ENCODE results near the gene COL15A1.

The COL15A1 gene

DNA sequence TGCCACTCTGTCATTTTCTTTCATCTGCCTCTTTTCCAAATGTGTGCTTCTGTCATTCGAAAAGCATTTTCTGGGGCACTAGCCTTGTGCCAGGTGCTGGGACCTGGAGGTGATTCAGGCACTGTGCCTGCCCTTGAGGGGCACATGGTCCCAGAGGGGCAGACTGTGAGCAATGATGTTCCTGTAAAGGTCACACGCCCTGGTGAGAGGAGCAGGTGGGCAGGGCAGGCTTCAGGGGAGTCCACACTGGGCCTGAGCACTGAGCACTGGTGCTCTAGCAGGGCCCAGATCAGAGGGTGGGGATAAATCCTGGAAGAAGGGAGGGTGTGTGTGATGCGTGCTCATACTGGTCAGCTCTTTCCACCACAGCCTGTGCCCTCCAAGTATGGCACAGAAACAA, 77.8 kb downstream of the COL15A1 start:
- TF ChIP-seq, protein P1, sequence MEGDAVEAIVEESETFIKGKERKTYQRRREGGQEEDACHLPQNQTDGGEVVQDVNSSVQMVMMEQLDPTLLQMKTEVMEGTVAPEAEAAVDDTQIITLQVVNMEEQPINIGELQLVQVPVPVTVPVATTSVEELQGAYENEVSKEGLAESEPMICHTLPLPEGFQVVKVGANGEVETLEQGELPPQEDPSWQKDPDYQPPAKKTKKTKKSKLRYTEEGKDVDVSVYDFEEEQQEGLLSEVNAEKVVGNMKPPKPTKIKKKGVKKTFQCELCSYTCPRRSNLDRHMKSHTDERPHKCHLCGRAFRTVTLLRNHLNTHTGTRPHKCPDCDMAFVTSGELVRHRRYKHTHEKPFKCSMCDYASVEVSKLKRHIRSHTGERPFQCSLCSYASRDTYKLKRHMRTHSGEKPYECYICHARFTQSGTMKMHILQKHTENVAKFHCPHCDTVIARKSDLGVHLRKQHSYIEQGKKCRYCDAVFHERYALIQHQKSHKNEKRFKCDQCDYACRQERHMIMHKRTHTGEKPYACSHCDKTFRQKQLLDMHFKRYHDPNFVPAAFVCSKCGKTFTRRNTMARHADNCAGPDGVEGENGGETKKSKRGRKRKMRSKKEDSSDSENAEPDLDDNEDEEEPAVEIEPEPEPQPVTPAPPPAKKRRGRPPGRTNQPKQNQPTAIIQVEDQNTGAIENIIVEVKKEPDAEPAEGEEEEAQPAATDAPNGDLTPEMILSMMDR (IDR thresholded peaks at IDR 0.05; ENCODE audit: low read depth, low read length) = no peak
- no peak overlapping the region for H3K4me3 ChIP-seq (ENCODE audit: low read depth, low read length)
- no peak for DNase-seq (ENCODE audit: low read depth, low spot score)
- in situ Hi-C loops (cut with HindIII; ENCODE audit: low sequenced_read_pairs) = loop anchor here (25.0 kb wide), 1 partner anchor 116 kb away; no protein-coding TSS in a partner anchor

- TF ChIP-seq, protein P1 (IDR thresholded peaks at IDR 0.05; ENCODE audit: low read depth, low read length) = no peak
- in situ Hi-C loops (cut with HindIII; ENCODE audit: low sequenced_read_pairs) = loop anchor here (25.0 kb wide), 1 partner anchor 114 kb away; no protein-coding TSS in a partner anchor
- DNase-seq (ENCODE audit: low read depth, low spot score) = no peak
- H3K4me3 ChIP-seq (ENCODE audit: low read depth, low read length) = no peak overlapping the region
Measured at GRCh38 chr9:99023231-99023630, 79.5 kb downstream of the COL15A1 start.

GRCh38 chr9:99023831-99024230, 80.1 kb downstream of the COL15A1 start:
- peak; percentile 44 for DNase-seq (ENCODE audit: low read depth, low spot score)
- TF ChIP-seq, protein P1 (IDR thresholded peaks at IDR 0.05; ENCODE audit: low read depth, low read length) = no peak
- no peak overlapping the region for H3K4me3 ChIP-seq (ENCODE audit: low read depth, low read length)
- in situ Hi-C loops (cut with HindIII; ENCODE audit: low sequenced_read_pairs) = loop anchor here (25.0 kb wide), 1 partner anchor 113 kb away; no protein-coding TSS in a partner anchor

DNA sequence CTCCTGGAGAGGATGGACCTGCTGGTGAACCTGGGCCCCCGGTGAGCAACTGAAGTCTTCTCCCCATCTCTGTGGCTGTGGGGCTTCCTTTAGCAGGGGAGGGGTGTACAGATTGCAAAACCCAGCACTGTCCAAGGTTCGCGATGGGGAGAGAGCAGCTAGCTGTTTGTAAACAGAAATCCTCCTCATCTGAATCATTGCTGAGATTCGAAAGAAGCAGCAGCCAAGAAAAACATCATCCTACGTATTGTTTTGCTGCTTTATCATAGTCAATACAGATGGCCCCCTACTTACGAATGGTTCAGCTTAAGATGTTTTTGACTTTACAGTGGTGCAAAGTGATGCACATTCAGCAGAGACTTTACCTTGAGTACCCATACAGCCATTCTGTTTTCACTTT, 81.3 kb downstream of the COL15A1 start:
- TF ChIP-seq, protein P1 (IDR thresholded peaks at IDR 0.05; ENCODE audit: low read depth, low read length) = no peak
- no peak overlapping the region for H3K4me3 ChIP-seq (ENCODE audit: low read depth, low read length)
- in situ Hi-C loops (cut with HindIII; ENCODE audit: low sequenced_read_pairs) = loop anchor here (25.0 kb wide), 1 partner anchor 112 kb away; no protein-coding TSS in a partner anchor
- DNase-seq (ENCODE audit: low read depth, low spot score) = peak; percentile 40

DNA sequence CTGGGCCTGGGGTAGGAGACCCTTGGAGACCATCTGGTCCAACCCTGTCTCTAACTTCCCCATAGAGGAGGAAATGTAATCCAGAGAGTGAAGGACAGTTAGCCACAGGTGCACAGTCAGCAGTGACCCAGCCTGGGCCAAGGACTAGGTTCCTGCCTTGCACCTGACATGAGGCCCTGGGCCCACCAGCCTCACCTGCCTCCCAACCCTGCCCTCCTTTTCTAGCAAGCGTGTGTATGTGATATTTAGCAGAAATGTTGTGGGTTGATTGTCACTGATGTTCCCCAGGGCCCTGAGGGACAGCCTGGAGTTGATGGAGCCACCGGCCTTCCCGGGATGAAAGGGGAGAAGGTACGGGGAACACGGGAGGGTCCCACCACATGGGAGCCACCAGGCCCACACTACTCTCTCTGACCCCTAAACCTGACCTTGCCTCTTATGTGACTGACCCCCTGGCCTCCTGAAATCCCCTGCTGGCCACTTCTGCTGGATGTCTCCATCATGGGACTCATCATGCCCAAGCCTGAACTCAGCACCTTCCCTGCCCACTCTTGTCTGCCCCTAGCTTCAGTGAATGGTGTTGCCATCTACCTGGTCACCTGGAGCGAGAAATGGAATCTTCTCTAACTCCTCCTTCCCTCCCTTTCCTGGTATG, 82.0 kb downstream of the COL15A1 start:
- in situ Hi-C loops (cut with HindIII; ENCODE audit: low sequenced_read_pairs) = no loop called here
- no peak overlapping the region for H3K4me3 ChIP-seq (ENCODE audit: low read depth, low read length)
- no peak for DNase-seq (ENCODE audit: low read depth, low spot score)
- TF ChIP-seq, protein P1 (IDR thresholded peaks at IDR 0.05; ENCODE audit: low read depth, low read length) = no peak

DNA sequence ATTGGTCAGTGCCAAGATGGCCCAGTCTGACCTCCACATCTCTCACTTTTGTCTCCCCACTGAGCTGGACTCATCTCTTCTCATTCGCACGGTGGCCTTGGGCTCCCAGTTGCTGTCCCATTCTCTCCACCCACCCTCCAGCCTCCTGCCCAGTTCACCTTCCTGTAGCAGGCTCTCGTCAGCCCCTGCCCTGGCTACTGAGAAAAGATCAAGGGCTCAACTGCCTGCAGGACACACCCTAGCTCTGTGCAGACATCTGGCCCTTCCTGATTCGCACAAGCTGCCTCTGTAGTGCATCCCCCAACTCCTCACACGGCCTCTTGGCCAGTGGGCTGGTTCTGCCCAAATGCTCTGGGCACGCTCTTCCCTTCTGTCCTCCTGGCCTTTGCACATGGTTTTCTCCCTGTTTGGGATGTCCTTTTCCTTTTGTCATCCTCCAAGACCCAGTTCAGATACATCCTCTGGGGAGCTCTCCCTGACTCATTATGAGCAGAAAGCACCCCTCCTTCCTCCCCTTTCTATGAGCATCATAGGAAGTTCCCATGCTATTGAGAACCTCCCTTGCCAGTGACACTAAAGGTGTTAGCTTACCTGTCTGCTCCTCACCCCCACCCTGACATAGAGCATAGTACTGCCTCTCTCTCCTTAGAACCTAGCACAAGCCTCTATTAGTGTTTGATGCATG, 82.7 kb downstream of the COL15A1 start:
- H3K4me3 ChIP-seq (ENCODE audit: low read depth, low read length) = no peak overlapping the region
- TF ChIP-seq, protein P1 (IDR thresholded peaks at IDR 0.05; ENCODE audit: low read depth, low read length) = no peak
- no peak for DNase-seq (ENCODE audit: low read depth, low spot score)
- in situ Hi-C loops (cut with HindIII; ENCODE audit: low sequenced_read_pairs) = no loop called here
